Measurements from ENCODE around the gene ELAVL1.

The ELAVL1 gene

DNA sequence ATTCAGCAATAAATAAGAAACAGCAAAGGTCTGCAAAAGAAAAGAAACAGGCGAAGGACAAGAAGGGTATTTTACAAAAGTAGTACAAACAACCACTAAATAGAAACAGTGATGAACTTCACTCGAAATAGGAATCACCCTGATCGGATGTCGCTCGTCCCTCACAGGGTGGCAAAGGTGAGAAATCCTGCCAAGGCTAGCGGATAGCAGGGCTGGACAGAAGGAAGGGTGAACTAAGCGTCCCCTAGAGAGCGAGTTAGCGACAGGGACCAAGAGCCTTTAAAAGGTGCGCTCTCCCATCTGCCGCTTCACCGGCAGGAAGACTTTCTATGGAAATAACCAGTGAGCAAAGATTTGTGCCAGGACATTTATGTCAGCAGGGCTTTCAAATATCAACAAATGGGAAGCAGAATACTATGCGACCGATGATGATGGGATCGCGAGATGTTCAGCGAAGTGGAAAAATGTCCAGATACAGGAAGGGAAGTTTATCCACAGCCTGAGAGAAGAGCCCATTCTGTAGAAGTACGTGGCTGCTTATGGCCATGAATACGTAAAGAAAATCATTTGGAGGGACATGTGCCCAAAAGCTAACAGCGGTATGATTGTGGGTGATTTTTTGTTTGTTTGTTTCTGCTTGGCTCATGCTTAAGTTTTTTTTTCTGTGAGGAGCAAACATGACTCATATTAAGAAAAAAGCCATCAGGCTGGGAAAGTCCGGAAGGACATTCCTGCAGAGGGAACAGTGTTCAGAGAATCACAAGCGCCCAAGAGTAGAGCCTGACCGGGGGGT is 18.9 kb downstream of the ELAVL1 start:
- H3K27me3 Mint-ChIP-seq (ENCODE audit: low read depth): no peaks in the 10 kb centered on the region
- H3K4me3 Mint-ChIP-seq: no peak overlapping the region
- H3K9me3 Mint-ChIP-seq: no peaks in the 10 kb centered on the region
- peaks cover 6% of the 10 kb centered on the region for H3K4me1 Mint-ChIP-seq
- H3K36me3 Mint-ChIP-seq (ENCODE audit: low read depth): peaks cover 66% of the 10 kb centered on the region
- TF ChIP-seq, protein P1, sequence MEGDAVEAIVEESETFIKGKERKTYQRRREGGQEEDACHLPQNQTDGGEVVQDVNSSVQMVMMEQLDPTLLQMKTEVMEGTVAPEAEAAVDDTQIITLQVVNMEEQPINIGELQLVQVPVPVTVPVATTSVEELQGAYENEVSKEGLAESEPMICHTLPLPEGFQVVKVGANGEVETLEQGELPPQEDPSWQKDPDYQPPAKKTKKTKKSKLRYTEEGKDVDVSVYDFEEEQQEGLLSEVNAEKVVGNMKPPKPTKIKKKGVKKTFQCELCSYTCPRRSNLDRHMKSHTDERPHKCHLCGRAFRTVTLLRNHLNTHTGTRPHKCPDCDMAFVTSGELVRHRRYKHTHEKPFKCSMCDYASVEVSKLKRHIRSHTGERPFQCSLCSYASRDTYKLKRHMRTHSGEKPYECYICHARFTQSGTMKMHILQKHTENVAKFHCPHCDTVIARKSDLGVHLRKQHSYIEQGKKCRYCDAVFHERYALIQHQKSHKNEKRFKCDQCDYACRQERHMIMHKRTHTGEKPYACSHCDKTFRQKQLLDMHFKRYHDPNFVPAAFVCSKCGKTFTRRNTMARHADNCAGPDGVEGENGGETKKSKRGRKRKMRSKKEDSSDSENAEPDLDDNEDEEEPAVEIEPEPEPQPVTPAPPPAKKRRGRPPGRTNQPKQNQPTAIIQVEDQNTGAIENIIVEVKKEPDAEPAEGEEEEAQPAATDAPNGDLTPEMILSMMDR (IDR thresholded peaks at IDR 0.05; ENCODE audit: unreplicated experiment in 3 of 3): no peak
- peak overlapping the region in 2 of 3 experiments; percentile 51 to 56 for H3K27ac Mint-ChIP-seq

DNA sequence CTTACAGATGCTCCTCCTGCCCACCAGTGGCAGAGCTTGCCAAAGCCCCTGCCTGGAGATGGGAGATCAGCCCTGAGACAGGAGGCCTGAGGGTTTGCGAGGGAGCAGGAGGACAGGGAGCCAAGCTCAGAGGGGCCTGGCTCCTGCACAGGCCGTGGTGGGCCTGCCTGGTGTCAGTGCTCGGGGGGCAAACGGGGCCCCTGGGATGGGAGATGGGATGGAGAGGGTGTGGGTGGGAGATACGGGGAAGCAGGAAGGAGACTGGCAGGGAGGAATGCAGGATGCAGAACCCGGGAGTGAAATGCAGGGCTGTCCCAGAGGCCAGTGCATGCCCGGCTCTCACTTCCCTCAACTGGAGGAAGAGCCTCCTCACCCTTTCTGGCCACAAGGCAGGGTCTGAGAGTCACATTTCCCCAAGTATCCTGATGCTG is 19.9 kb downstream of the ELAVL1 start:
- no peaks in the 10 kb centered on the region for H3K9me3 Mint-ChIP-seq
- peaks cover 6% of the 10 kb centered on the region for H3K4me1 Mint-ChIP-seq
- no peak overlapping the region for H3K4me3 Mint-ChIP-seq

DNA sequence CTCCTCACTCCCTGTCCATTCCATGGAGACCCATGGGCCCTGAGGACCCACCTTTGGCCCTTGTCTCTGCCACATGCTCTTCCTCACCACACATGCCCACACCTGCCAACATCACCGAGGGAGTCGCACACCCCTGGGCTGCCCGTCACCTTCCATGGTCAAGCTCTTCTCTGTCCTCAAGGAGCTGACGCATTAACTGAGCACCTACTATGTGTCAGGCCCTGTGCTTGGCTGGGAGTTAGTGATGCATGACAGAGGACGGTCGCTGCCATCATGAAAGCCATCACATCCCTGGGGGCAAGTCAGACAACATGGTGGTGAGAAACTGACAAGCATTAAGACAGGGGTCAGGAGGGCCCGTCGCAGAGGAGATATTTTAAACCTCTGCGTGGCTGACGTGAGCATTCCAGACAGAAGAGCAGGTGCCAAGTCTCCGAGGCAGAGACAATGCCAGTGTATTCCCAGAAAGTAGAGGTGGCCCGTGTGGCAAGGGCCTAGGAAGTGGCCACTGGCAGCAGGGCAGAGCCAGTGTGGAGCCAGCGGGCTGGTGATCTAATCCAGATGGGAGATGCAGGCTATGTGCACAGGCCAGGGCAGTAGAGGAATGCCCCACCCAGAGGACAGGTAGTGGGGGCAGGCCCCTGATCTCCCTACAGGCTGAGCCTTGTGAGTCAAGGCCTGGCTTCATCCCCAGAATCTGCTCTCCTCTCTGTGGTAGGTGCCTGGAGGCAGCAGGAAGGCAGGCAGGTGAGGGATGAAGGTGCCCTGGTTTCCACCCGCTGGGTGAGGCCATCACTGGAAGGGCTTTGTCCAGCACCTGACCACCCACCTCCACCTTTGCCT is 21.2 kb downstream of the ELAVL1 start:
- no peaks in the 10 kb centered on the region for H3K27me3 Mint-ChIP-seq (ENCODE audit: low read depth)

More for the DNA sequence above, 19.9 kb downstream of the ELAVL1 start:
- Mint-ChIP-seq H3K27me3 (ENCODE audit: low read depth) (no peaks in the 10 kb centered on the region), H3K27ac (no peak overlapping the region), H3K36me3 (ENCODE audit: low read depth) (peaks cover 67% of the 10 kb centered on the region)
- TF ChIP-seq, protein P1 (IDR thresholded peaks at IDR 0.05; ENCODE audit: unreplicated experiment in 3 of 3): no peak

DNA sequence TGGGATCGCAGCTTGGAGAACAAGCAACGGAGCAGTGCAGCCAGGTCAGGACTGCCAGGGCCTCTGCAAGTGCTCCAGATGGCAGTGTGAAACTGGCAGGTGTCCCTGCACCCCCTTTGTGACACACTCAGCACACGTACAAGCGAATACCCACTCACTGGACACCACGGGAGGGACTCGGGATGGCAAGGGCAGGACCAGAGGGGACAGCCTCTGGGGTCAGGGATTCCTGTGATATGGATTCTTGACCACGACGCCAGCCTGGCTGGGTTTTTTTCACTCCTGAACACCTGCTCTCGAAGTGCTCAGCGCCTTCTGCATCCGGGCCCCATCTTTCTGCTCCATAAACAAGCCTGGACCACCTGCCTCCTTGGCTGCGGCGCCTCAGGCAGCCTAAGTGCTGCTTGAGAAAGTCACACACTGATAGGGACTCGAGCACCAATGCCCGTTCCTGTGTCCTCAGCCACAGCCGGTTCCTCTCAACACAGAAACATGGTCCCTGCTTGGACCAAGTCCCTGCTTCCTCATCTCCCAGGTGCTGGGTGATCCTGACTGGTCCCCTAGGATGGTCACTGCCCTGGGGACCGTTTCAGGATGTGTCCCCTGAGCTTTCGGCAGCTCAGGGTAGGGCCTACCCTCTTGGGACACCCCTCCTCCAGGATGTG is 22.0 kb downstream of the ELAVL1 start:
- peaks cover 6% of the 10 kb centered on the region for H3K4me1 Mint-ChIP-seq
- peaks cover 60% of the 10 kb centered on the region for H3K36me3 Mint-ChIP-seq (ENCODE audit: low read depth)
- no peak overlapping the region for H3K4me3 Mint-ChIP-seq
- TF ChIP-seq, protein P1 (IDR thresholded peaks at IDR 0.05; ENCODE audit: unreplicated experiment in 3 of 3): no peak
- no peaks in the 10 kb centered on the region for H3K27me3 Mint-ChIP-seq (ENCODE audit: low read depth)
- peak overlapping the region in 1 of 3 experiments; percentile 85 for H3K27ac Mint-ChIP-seq
- no peaks in the 10 kb centered on the region for H3K9me3 Mint-ChIP-seq

More for the DNA sequence above, 21.2 kb downstream of the ELAVL1 start:
- peaks cover 66% of the 10 kb centered on the region for H3K36me3 Mint-ChIP-seq (ENCODE audit: low read depth)
- peak overlapping the region in 1 of 3 experiments; percentile 37 for H3K27ac Mint-ChIP-seq
- no peaks in the 10 kb centered on the region for H3K9me3 Mint-ChIP-seq
- peaks cover 6% of the 10 kb centered on the region for H3K4me1 Mint-ChIP-seq
- TF ChIP-seq, protein P1 (IDR thresholded peaks at IDR 0.05; ENCODE audit: unreplicated experiment in 3 of 3): no peak
- no peak overlapping the region for H3K4me3 Mint-ChIP-seq

DNA sequence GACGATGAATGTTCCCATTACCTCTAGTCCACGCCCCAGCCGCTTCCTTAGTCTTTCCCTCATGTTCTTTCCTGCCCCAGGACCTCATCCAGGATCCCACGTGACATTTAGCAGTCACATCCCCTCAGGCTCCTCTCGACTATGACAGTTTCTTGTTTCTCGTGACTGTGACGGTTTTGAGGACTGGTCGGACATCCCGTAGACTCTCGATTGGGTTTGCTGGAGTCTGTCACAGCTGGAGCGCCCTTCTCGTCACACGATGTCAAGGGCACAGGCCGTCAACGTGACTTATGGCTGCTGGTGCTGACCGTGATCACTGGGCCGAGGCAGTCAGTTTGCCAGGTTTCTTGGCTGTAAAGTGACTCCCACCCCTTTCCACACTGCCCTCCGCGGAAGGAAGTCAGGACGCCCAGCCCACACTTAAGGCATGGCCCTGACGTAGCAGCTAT is 22.8 kb downstream of the ELAVL1 start:
- no peaks in the 10 kb centered on the region for H3K27me3 Mint-ChIP-seq (ENCODE audit: low read depth)
- no peaks in the 10 kb centered on the region for H3K9me3 Mint-ChIP-seq
- peaks cover 52% of the 10 kb centered on the region for H3K36me3 Mint-ChIP-seq (ENCODE audit: low read depth)
- H3K4me1 Mint-ChIP-seq: peaks cover 6% of the 10 kb centered on the region
- TF ChIP-seq, protein P1 (IDR thresholded peaks at IDR 0.05; ENCODE audit: unreplicated experiment in 3 of 3): no peak
- H3K27ac Mint-ChIP-seq: peak overlapping the region in 1 of 3 experiments; percentile 85
- H3K4me3 Mint-ChIP-seq: peak overlapping the region in 1 of 3 experiments; percentile 39
